SU-DHL-6 (cell line): ENCODE results near the gene GPD1.

Experiments used
- H2AFZ ChIP-seq: fragments of 200-600 bp; sonication (generic); 2 replicates; pipeline ENCODE4 v1.6.1; 2014; ENCODE audit warnings: low read depth, mild to moderate bottlenecking, moderate library complexity, mixed read lengths, antibody characterized with exemption, low read length; ENCODE audit not compliant: severe bottlenecking
- H3F3A ChIP-seq: fragments of 200-600 bp; shearing (Covaris generic); 2 replicates; pipeline ENCODE4 v1.6.0; 2016; ENCODE audit warnings: antibody characterized with exemption, mild to moderate bottlenecking; ENCODE audit not compliant: insufficient read depth
- H3K27ac ChIP-seq: fragments of 200-600 bp; sonication (generic); 2 replicates; pipeline ENCODE4 v1.5.1; 2016; ENCODE audit warnings: low read depth, mild to moderate bottlenecking, low read length, moderate library complexity, mixed read lengths
- H3K27me3 ChIP-seq: fragments of 200-600 bp; sonication (generic), shearing (Covaris generic); 2 replicates; pipeline ENCODE4 v1.6.0; 2014; ENCODE audit warnings: mild to moderate bottlenecking, low read length
- H3K36me3 ChIP-seq: fragments of 200-600 bp; sonication (generic); 2 replicates; pipeline ENCODE4 v1.6.1; 2014; ENCODE audit warnings: mild to moderate bottlenecking, low read length, mixed read lengths
- H3K4me2 ChIP-seq: fragments of 300-600, 200-600 bp; shearing (Covaris generic), sonication (generic); 2 replicates; pipeline ENCODE4 v1.6.0; 2014; ENCODE audit warnings: low read length, low read depth, mild to moderate bottlenecking; ENCODE audit not compliant: poor library complexity, severe bottlenecking
- H3K4me3 ChIP-seq: fragments of 200-600 bp; sonication (generic); 2 replicates; pipeline ENCODE4 v1.5.1; 2014; ENCODE audit warnings: antibody characterized with exemption, low read length, mild to moderate bottlenecking, mixed read lengths; ENCODE audit not compliant: insufficient read depth, poor library complexity, severe bottlenecking
- H3K79me2 ChIP-seq: fragments of 200-600 bp; sonication (generic); 2 replicates; pipeline ENCODE4 v1.6.1; 2014; ENCODE audit warnings: mild to moderate bottlenecking, low read length, moderate library complexity; ENCODE audit not compliant: insufficient read depth
- H3K9ac ChIP-seq: fragments of 200-600 bp; sonication (generic); 2 replicates; pipeline ENCODE4 v1.7.0; 2014; ENCODE audit warnings: mild to moderate bottlenecking, low read length
- H3K9me2 ChIP-seq: fragments of 200-600 bp; sonication (generic); replicated peaks from 2 replicates; pipeline ENCODE4 v1.6.1; 2014; ENCODE audit warnings: low read length; ENCODE audit not compliant: insufficient read depth
- H3K9me3 ChIP-seq: fragments of 200-600 bp; sonication (generic); 2 replicates; pipeline ENCODE4 v1.6.1; 2014; ENCODE audit warnings: low read length, mixed read lengths; ENCODE audit not compliant: insufficient read depth
- H4K20me1 ChIP-seq: fragments of 200-600 bp; sonication (generic); 2 replicates; pipeline ENCODE4 v1.6.1; 2014; ENCODE audit warnings: low read depth, mild to moderate bottlenecking, antibody characterized with exemption, low read length, moderate library complexity, mixed read lengths
- CTCF ChIP-seq: fragments of 200-600 bp; sonication (generic); IDR thresholded peaks from one replicate; pipeline ENCODE4 v1.5.1; 2017; ENCODE audit warnings: antibody characterized with exemption, mild to moderate bottlenecking, low read length, moderate library complexity; ENCODE audit not compliant: insufficient read depth, poor library complexity, severe bottlenecking
- EZH2phosphoT487 ChIP-seq: fragments of 200-600 bp; sonication (generic), shearing (Covaris generic); conservative IDR thresholded peaks from 2 replicates; pipeline ENCODE4 v1.6.1; 2018; ENCODE audit warnings: mild to moderate bottlenecking, antibody characterized with exemption, low read length, moderate library complexity, mixed read lengths

Gene GPD1

GRCh38 chr12:50087151-50087550 lies 16.7 kb upstream of the GPD1 start:
- Histone ChIP-seq H3K4me2 (no peak overlapping the region), H3K9ac (no peak overlapping the region), H3K36me3 (peaks cover 17% of the 10 kb centered on the region), H3K79me2 (no peaks in the 10 kb centered on the region; the same call in 1 of the 2 replicates), H2AFZ (no peak overlapping the region), H4K20me1 (no peaks in the 10 kb centered on the region), H3K27ac (no peak overlapping the region), H3K4me3 (no peak overlapping the region), H3K27me3 (no peaks in the 10 kb centered on the region), H3F3A (peaks cover 27% of the 10 kb centered on the region), H3K9me2 (no peaks in the 10 kb centered on the region), H3K9me3 (no peaks in the 10 kb centered on the region)
- TF ChIP-seq CTCF (no peak), EZH2phosphoT487 (no peak)

GRCh38 chr12:50087995-50088394 lies 15.8 kb upstream of the GPD1 start:
- no peaks in the 10 kb centered on the region for H3K9me3 ChIP-seq
- peaks cover 17% of the 10 kb centered on the region for H3K36me3 ChIP-seq
- H3F3A ChIP-seq = peaks cover 27% of the 10 kb centered on the region
- no peak overlapping the region for H3K27ac ChIP-seq
- H2AFZ ChIP-seq = no peak overlapping the region
- H3K4me2 ChIP-seq = no peak overlapping the region
- TF ChIP-seq EZH2phosphoT487 (no peak), CTCF (no peak)
- H4K20me1 ChIP-seq = no peaks in the 10 kb centered on the region
- no peaks in the 10 kb centered on the region; the same call in 1 of the 2 replicates for H3K79me2 ChIP-seq
- H3K9ac ChIP-seq = no peak overlapping the region
- H3K9me2 ChIP-seq = no peaks in the 10 kb centered on the region
- H3K27me3 ChIP-seq = no peaks in the 10 kb centered on the region
- no peak overlapping the region for H3K4me3 ChIP-seq

GRCh38 chr12:50088577-50089335 lies 15.1 kb upstream of the GPD1 start:
- H3K9ac ChIP-seq = no peak overlapping the region
- no peak overlapping the region for H2AFZ ChIP-seq
- peaks cover 17% of the 10 kb centered on the region for H3K36me3 ChIP-seq
- TF ChIP-seq EZH2phosphoT487 = no peak
- peak; percentile 92 for TF ChIP-seq CTCF
- no peaks in the 10 kb centered on the region for H3K27me3 ChIP-seq
- H3K27ac ChIP-seq = no peak overlapping the region
- no peaks in the 10 kb centered on the region; the same call in 1 of the 2 replicates for H3K79me2 ChIP-seq
- H3K4me2 ChIP-seq = no peak overlapping the region
- H3F3A ChIP-seq = peaks cover 27% of the 10 kb centered on the region
- H3K4me3 ChIP-seq = no peak overlapping the region
- no peaks in the 10 kb centered on the region for H3K9me2 ChIP-seq
- H4K20me1 ChIP-seq = no peaks in the 10 kb centered on the region
- H3K9me3 ChIP-seq = no peaks in the 10 kb centered on the region
